G401.6 (cell line): ENCODE results near the gene RNF43.

Experiments
- FAIRE-seq: peaks from 2 replicates; lab custom pipeline; 2012; peaks lifted over from hg19 to GRCh38; lab: Jason Lieb, UNC

The RNF43 gene

GRCh38 chr17:58417300-58418092 lies at the start of gene RNF43:
Gene RNF43 (minus strand): TSS chr17:58417534. CDS start chr17:58415577, 1,957 bp downstream.
- peak; percentile 82 for FAIRE-seq

GRCh38 chr17:58455491-58455890 lies 38.2 kb upstream of the RNF43 start:
- FAIRE-seq: no peak

- FAIRE-seq: no peak
Observed at GRCh38 chr17:58452738-58453137, 35.4 kb upstream of the RNF43 start.

GRCh38 chr17:58447039-58447975 lies 30.0 kb upstream of the RNF43 start:
- no peak for FAIRE-seq

- FAIRE-seq: no peak
Observed at GRCh38 chr17:58446086-58446485, 28.8 kb upstream of the RNF43 start.

- FAIRE-seq: no peak
Observed at GRCh38 chr17:58436805-58437239, 19.5 kb upstream of the RNF43 start.

- no peak for FAIRE-seq
Observed at GRCh38 chr17:58436245-58436644, 18.9 kb upstream of the RNF43 start.

GRCh38 chr17:58432806-58433573 lies 15.7 kb upstream of the RNF43 start:
- no peak for FAIRE-seq

- FAIRE-seq: no peak
Observed at GRCh38 chr17:58427807-58428206, 10.5 kb upstream of the RNF43 start.

GRCh38 chr17:58421711-58422110 lies 4.4 kb upstream of the RNF43 start:
- FAIRE-seq: no peak

- FAIRE-seq: no peak
Observed at GRCh38 chr17:58420827-58421226, 3.5 kb upstream of the RNF43 start.

- no peak for FAIRE-seq
Observed at GRCh38 chr17:58416937-58417299, 416 bp downstream of the RNF43 start.

- no peak for FAIRE-seq
Observed at GRCh38 chr17:58416396-58416795, 938 bp downstream of the RNF43 start.

- no peak for FAIRE-seq
Observed at GRCh38 chr17:58415371-58416055, 1.8 kb downstream of the RNF43 start.

- no peak for FAIRE-seq
Observed at GRCh38 chr17:58414596-58414997, 2.7 kb downstream of the RNF43 start.

- no peak for FAIRE-seq
Observed at GRCh38 chr17:58413684-58414083, 3.6 kb downstream of the RNF43 start.

- no peak for FAIRE-seq
Observed at GRCh38 chr17:58412961-58413586, 4.3 kb downstream of the RNF43 start.

- no peak for FAIRE-seq
Observed at GRCh38 chr17:58412064-58412703, 5.2 kb downstream of the RNF43 start.

GRCh38 chr17:58411408-58411894 lies 5.9 kb downstream of the RNF43 start:
- no peak for FAIRE-seq

- FAIRE-seq: no peak
Observed at GRCh38 chr17:58410714-58411407, 6.5 kb downstream of the RNF43 start.
